Measurements from ENCODE around the gene ATF7IP2. TPM values are rescaled to one million over a fixed set of nuclear protein-coding genes. Genes with fewer than 3 reads are reported as not detected.
A peak's percentile ranks its signal among the peaks of the same experiment; 100 is the strongest.
"Not testable (repeated sequence)": the region's sequence is repeated elsewhere in the genome, so short reads cannot be mapped to it uniquely, and the experiment has no call there.

The ATF7IP2 gene
- total RNA-seq, 2 donors from 2014 or later, result 23.7 to 25.8 TPM

DNA sequence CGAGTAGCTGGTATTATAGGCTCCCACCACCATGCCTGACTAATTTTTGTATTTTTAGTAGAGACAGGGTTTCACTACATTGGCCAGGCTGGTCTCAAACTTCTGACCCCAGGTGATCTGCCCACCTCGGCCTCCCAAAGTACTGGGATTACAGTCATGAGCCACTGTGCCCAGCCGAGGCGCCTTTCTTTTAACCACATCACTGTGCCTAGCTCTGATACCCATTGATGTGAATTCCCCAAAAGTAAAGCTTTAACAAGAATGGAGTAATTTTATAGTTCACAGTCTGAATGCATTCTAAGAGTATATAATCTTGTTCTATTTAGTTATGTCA is 23.0 kb upstream of the ATF7IP2 start:
- not testable (repeated sequence) for H3K36me3 Mint-ChIP-seq (ENCODE audit: low read depth); H3K27me3 Mint-ChIP-seq; H3K4me1 Mint-ChIP-seq; H3K9me3 Mint-ChIP-seq
- Mint-ChIP-seq H3K27ac (peak overlapping the region; percentile 51), H3K4me3 (peak overlapping the region; percentile 34)
- ATAC-seq (replicated peaks), result peak; percentile 21

DNA sequence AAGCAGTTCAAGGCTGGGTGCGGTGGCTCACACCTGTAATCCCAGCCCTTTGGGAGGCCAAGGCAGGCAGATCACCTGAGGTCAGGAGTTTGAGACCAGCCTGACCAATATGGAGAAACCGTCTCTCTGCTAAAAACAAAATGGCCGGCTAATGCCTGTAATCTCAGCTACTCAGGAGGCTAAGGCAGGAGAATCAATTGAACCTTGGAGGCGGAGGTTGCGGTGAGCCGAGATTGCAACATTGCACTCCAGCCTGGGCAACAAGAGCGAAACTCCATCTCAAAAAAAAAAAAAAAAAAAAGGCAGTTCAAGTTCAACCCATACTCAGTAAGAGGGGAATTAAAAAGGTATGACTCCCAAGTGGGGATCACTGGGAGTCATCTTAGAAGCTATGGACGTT is 19.2 kb upstream of the ATF7IP2 start:
- not testable (repeated sequence) for H3K4me3 Mint-ChIP-seq; H3K9me3 Mint-ChIP-seq; H3K27ac Mint-ChIP-seq; ATAC-seq (replicated peaks); H3K27me3 Mint-ChIP-seq; H3K36me3 Mint-ChIP-seq (ENCODE audit: low read depth); H3K4me1 Mint-ChIP-seq

DNA sequence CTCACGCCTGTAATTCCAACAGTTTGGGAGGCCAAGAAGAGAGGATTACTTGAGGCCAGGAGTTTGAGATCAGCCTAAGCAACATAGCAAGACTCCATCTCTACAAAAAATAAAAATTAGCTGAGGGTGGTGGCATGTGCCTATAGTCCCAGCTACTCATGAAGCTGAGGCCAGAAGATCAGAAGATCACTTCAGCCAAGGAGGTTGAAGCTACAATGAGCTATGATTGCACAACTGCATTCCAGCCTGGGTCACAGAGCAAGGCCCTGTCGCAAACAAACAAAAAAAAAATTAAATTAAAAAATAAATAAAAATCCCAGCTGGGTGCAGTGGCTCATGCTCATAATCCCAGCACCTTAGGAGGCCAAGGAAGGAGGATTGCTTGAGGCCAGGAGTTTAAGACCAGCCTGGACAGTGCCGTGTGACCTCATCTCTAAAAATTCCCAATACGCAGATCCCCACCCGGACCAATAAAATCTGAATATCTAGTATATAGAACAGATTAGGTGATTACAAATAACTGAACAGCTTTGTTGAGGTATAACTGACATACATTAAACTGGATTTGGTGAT is 18.2 kb upstream of the ATF7IP2 start:
- H3K4me3 Mint-ChIP-seq, result no peak overlapping the region
- H3K36me3 Mint-ChIP-seq (ENCODE audit: low read depth), result no peaks in the 10 kb centered on the region
- no peaks in the 10 kb centered on the region for H3K27me3 Mint-ChIP-seq
- H3K9me3 Mint-ChIP-seq, result peaks cover 4% of the 10 kb centered on the region
- no peaks in the 10 kb centered on the region for H3K4me1 Mint-ChIP-seq
- no peak for ATAC-seq (replicated peaks)
- no peak overlapping the region for H3K27ac Mint-ChIP-seq

DNA sequence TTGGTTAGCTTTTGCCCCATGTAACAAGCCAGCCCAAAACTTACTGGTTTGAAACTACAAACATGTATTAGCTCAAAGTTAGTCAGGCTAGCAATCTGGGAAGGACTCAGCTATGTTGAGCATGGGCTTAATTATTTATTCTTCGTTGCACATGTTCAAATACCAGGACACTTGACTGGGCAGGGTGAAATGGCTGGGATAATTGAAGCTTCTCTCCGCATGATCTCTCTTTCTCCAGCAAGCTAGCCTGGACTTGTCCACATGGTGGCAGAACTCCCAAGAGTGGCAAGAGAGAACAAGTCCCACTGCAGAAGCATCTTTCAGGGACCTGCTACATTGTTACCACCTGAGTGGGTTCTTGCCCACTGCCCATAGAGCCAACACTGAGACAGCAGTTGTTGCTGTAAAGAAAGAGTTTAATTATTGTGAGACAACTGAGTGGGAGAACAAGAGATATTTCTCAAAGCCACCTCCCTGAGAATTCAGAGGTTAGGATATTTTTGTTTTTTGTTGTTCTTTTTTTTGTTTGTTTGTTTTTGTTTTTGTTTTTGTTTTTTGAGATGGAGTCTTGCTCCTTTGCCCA is 16.8 kb upstream of the ATF7IP2 start:
- no peaks in the 10 kb centered on the region for H3K4me1 Mint-ChIP-seq
- ATAC-seq (replicated peaks), result no peak
- H3K4me3 Mint-ChIP-seq, result no peak overlapping the region
- H3K36me3 Mint-ChIP-seq (ENCODE audit: low read depth), result no peaks in the 10 kb centered on the region
- no peaks in the 10 kb centered on the region for H3K27me3 Mint-ChIP-seq
- H3K9me3 Mint-ChIP-seq, result peaks cover 4% of the 10 kb centered on the region
- H3K27ac Mint-ChIP-seq, result no peak overlapping the region

DNA sequence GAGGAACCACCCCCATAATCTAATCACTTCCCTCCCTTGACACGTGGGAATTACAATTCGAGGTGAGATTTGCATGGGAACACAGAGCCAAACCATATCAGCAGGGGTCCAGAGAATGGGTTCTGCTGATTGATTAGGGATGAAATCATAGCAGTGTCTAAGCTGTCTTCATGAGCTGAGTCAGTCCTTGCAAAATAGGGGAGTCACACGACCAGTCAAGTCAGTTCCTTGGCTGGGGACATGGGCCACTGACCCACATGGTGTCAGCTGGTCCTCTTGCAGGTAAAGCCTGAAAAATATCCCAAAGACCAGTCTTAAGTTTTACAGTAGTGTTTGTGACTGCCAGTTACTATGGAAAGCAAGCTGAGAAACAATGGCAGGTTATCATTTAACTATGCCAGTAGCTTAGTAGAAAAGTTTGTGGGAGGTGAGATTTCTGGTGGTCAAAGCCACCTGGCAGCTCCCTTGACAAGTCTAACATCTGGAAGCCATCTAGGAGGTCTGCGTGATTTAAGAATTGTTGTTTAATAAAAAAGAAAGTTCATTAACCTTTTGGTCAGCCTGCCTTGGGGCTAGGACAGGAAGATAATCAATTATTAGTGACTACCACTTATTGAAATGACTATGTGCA is 15.7 kb upstream of the ATF7IP2 start:
- ATAC-seq (replicated peaks), result no peak
- H3K27me3 Mint-ChIP-seq, result no peaks in the 10 kb centered on the region
- no peak overlapping the region for H3K27ac Mint-ChIP-seq
- H3K9me3 Mint-ChIP-seq, result peaks cover 4% of the 10 kb centered on the region
- no peaks in the 10 kb centered on the region for H3K4me1 Mint-ChIP-seq
- H3K36me3 Mint-ChIP-seq (ENCODE audit: low read depth), result no peaks in the 10 kb centered on the region
- no peak overlapping the region for H3K4me3 Mint-ChIP-seq

DNA sequence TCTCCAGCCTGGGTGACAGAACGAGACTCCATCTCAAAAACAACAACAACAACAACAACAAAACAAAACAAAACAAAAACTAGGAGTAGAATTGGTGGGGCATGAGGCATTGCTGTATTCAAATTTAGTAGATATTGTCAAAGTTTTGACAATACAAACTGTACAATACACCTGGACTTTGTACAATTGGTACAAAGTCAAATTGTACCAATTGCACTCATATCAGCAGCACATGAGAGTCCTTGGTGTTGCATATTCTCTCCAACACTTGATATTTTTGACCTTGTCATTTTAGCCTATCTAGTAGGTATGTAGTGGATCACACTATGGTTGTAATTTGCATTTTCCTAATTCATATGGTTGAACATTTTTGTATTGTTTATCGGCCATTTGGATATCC is 14.3 kb upstream of the ATF7IP2 start:
- Mint-ChIP-seq H3K27ac (no peak overlapping the region), H3K4me1 (no peaks in the 10 kb centered on the region), H3K9me3 (peaks cover 8% of the 10 kb centered on the region), H3K27me3 (no peaks in the 10 kb centered on the region), H3K4me3 (no peak overlapping the region), H3K36me3 (ENCODE audit: low read depth) (no peaks in the 10 kb centered on the region)
- no peak for ATAC-seq (replicated peaks)

DNA sequence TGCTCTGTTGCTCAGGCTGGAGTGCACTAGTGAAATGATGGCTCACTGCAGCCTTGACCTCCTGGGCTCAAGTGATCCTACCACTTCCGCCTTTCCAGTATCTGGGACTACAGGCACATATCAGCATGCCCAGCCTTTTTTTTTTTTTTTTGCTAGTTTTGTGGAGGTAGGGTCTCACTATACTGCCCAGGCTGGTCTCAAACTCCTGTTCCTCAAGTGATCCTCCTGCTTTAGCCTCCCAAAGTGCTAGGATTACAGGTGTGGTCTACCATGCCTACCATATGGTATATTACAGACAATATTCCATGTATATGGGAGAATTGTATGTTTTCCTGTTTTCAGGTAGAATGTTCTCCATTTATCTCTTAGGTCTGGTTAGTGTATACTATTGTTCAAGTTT is 12.3 kb upstream of the ATF7IP2 start:
- Mint-ChIP-seq H3K27ac (no peak overlapping the region), H3K4me3 (no peak overlapping the region), H3K36me3 (ENCODE audit: low read depth) (no peaks in the 10 kb centered on the region), H3K27me3 (no peaks in the 10 kb centered on the region), H3K9me3 (peaks cover 8% of the 10 kb centered on the region), H3K4me1 (no peaks in the 10 kb centered on the region)
- ATAC-seq (replicated peaks), result no peak

DNA sequence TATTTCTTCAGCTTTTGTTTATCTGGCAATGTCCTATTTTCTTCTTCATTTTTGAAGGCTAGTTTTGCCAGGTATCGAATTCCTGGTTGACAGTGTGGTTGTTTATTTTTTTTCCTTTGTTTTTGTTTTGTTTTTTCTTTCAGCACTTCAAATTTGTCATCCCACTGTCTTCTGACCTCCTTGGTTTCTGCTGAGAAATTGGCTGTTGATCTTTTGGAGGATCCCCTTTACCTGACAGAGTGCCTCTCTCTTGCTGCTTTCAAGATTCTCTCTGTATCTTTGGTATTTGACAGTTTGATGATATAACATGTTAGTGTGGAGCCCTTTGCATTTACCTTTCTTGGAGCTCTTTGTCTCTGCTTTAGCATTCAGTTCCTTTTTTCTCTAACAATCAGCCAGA is 9.6 kb upstream of the ATF7IP2 start:
- H3K36me3 Mint-ChIP-seq (ENCODE audit: low read depth), result no peaks in the 10 kb centered on the region
- peaks cover 5% of the 10 kb centered on the region for H3K9me3 Mint-ChIP-seq
- H3K4me3 Mint-ChIP-seq, result no peak overlapping the region
- no peak overlapping the region for H3K27ac Mint-ChIP-seq
- no peak for ATAC-seq (replicated peaks)
- no peaks in the 10 kb centered on the region for H3K4me1 Mint-ChIP-seq
- no peaks in the 10 kb centered on the region for H3K27me3 Mint-ChIP-seq

DNA sequence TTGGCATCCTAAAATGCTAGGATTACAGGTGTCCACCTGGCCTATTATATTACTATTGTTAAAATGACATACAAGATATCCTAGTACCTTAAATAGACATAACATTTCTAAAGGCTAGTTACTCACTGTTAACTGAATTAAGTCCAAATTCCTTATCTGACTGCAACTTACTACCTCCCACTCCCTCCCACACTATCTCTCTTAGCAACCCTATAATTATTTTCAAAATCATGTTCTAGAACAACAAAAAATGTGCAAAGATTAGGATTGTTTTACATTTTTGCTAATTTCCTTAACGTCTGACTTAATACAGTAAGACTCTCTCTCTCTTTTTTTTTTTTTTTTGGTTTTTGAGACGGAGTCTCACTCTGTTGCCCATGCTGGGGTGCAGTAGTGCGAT is 2.2 kb upstream of the ATF7IP2 start:
- ATAC-seq (replicated peaks), result no peak
- H3K4me1 Mint-ChIP-seq, result peaks cover 17% of the 10 kb centered on the region
- no peaks in the 10 kb centered on the region for H3K9me3 Mint-ChIP-seq
- H3K36me3 Mint-ChIP-seq (ENCODE audit: low read depth), result peaks cover 24% of the 10 kb centered on the region
- H3K4me3 Mint-ChIP-seq, result no peak overlapping the region
- H3K27ac Mint-ChIP-seq, result no peak overlapping the region
- no peaks in the 10 kb centered on the region for H3K27me3 Mint-ChIP-seq

DNA sequence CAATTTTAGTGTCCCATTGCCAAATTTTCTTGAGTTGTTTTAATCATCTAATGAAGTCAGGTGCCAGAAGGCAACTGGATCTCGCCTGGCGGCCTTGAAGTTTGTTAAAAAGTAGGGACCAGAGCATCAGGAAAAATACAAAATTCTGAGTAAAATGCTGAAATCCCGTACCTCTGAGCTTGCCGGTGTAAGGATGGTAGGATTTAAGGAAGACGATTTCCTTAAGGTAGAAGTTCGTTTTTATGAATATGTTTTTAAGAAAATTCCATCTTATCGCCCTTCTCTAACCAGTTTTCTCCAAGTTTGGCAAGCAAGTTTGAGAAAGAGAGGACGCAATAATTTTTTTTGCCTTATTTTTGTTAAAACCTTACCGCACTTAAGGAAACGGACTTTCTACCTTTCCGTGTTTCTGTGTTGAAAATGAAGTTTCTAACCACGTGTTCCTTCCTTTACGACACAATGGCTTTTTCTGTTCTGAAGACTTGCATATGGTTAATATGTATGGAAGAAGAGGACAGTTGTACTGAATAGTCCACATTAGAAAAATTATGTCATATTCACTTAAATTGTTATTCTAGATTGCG is 748 bp downstream of the ATF7IP2 start:
- Mint-ChIP-seq H3K27ac (peak overlapping the region; percentile 97), H3K4me1 (peaks cover 23% of the 10 kb centered on the region), H3K4me3 (peak overlapping the region; percentile 96), H3K36me3 (ENCODE audit: low read depth) (peaks cover 47% of the 10 kb centered on the region), H3K27me3 (no peaks in the 10 kb centered on the region), H3K9me3 (no peaks in the 10 kb centered on the region)
- ATAC-seq (replicated peaks), result no peak

DNA sequence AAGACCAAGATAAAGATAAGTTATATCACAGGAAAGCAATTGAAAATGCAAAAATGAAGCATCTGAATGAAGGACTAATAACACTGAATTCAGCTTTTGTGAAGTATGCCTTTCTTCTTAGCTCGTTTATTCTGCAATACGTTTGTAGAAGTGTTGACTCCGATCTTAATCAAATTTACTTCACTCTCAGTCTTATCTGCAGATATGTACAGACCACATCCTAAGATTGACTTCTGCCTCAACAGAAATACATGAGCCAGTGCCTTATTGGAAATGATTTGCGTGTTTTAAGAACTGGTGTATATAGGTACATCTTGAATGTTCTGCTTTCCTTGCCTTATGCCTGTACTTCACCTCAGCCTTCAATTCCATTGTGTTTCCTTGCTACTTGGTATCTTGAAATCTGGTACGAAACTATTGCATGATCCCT is 1.3 kb downstream of the ATF7IP2 start:
- H3K36me3 Mint-ChIP-seq (ENCODE audit: low read depth), result peaks cover 49% of the 10 kb centered on the region
- H3K27ac Mint-ChIP-seq, result peak overlapping the region; percentile 97
- no peaks in the 10 kb centered on the region for H3K27me3 Mint-ChIP-seq
- H3K4me3 Mint-ChIP-seq, result peak overlapping the region; percentile 96
- no peak for ATAC-seq (replicated peaks)
- no peaks in the 10 kb centered on the region for H3K9me3 Mint-ChIP-seq
- H3K4me1 Mint-ChIP-seq, result peaks cover 21% of the 10 kb centered on the region

DNA sequence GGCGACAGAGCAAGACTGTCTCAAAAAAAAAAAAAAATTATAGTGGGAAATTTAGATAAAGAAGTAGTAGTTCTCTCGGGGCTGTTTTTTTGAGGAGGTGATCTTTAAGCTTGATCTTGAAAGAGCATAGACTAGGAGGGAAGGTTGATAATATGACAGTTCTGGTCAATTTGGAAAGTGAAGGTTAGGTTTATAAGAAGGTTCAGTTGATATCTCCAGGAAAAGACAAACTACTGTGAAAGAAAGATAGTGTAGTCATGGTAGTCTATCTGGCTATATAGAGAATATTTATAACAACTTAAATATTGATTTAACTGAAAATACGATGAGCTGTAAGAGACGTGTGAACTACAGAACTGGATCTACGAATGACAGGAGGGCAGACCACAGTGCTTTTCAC is 3.1 kb downstream of the ATF7IP2 start:
- H3K36me3 Mint-ChIP-seq (ENCODE audit: low read depth), result peaks cover 49% of the 10 kb centered on the region
- peak overlapping the region; percentile 31 for H3K4me3 Mint-ChIP-seq
- H3K27ac Mint-ChIP-seq, result no peak overlapping the region
- ATAC-seq (replicated peaks), result no peak
- H3K9me3 Mint-ChIP-seq, result no peaks in the 10 kb centered on the region
- H3K27me3 Mint-ChIP-seq, result no peaks in the 10 kb centered on the region
- peaks cover 19% of the 10 kb centered on the region for H3K4me1 Mint-ChIP-seq

DNA sequence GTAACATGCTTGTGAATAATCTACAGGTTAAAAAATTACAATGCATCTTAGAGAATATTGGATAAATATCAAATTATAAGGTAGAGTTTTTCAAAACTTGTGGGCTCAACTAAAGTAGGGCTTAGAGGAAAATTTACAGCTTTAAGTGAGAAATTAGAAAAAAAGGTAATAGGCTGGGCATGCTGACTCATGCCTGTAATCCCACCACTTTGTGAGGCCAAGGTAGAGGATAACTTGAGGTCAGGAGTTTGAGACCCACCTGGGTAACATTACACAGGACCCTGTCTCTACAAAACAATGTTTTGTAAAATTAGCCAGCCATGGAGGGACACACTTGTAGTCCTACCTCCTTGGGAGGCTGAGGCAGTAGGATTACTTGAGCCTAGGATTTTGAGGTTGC is 4.5 kb downstream of the ATF7IP2 start:
- Mint-ChIP-seq H3K27ac (no peak overlapping the region), H3K4me3 (no peak overlapping the region)

DNA sequence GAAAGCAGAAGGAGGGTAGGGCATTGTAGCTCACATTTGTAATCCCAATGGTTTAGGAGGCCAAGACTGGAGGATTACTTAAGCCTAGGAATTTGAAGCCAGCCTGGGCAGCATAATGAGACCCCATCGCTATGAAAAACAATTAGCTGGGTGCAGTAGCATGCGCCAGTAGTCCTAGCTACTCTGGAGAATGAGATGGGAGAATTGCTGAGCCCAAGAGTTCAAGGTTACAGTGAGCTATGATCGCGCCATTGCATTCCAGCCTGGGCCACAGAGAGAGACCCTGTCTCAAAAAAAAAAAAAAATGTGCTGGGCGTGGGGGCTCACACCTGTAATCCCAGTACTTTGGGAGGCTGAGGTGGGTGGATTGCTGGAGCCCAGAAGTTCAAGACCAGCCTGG is 5.0 kb downstream of the ATF7IP2 start:
- H3K4me1 Mint-ChIP-seq, result peaks cover 28% of the 10 kb centered on the region
- H3K27ac Mint-ChIP-seq, result no peak overlapping the region

More for the DNA sequence above, 4.5 kb downstream of the ATF7IP2 start:
- Mint-ChIP-seq H3K9me3 (no peaks in the 10 kb centered on the region), H3K36me3 (ENCODE audit: low read depth) (peaks cover 57% of the 10 kb centered on the region), H3K27me3 (no peaks in the 10 kb centered on the region), H3K4me1 (peaks cover 28% of the 10 kb centered on the region)
- no peak for ATAC-seq (replicated peaks)

DNA sequence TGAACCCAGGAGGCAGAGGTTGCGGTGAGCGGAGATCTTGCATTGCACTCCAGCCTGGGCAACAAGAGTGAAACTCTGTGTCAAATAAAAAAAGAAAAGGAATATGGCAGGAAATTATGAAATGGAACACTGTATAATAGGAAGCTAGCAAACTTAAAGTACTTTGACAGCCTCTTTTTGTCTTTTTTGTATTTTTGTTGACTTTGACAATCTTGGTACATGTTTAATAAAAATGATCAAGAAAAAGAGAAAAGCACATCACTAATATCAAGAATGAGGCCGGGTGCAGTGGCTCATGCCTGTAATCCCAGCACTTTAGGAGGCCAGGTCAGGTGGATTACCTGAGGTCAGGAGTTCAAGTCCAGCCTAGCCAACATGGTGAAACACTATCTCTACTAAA is 5.5 kb downstream of the ATF7IP2 start:
- no peaks in the 10 kb centered on the region for H3K27me3 Mint-ChIP-seq
- H3K36me3 Mint-ChIP-seq (ENCODE audit: low read depth), result peaks cover 53% of the 10 kb centered on the region
- no peaks in the 10 kb centered on the region for H3K9me3 Mint-ChIP-seq
- no peak overlapping the region for H3K4me3 Mint-ChIP-seq
- H3K4me1 Mint-ChIP-seq, result peaks cover 28% of the 10 kb centered on the region
- ATAC-seq (replicated peaks), result no peak
- no peak overlapping the region for H3K27ac Mint-ChIP-seq

More for the DNA sequence above, 5.0 kb downstream of the ATF7IP2 start:
- H3K4me3 Mint-ChIP-seq, result no peak overlapping the region
- no peaks in the 10 kb centered on the region for H3K27me3 Mint-ChIP-seq
- peaks cover 54% of the 10 kb centered on the region for H3K36me3 Mint-ChIP-seq (ENCODE audit: low read depth)
- no peak for ATAC-seq (replicated peaks)
- H3K9me3 Mint-ChIP-seq, result no peaks in the 10 kb centered on the region

All from activated T-helper 17 cell treated with anti-CD3 and anti-CD28 coated beads, Interleukin-2, amount 50 U/mL, for 72 hours (primary cell).